ENCODE results near the gene UBTD1. TPM values are rescaled to one million over a fixed set of nuclear protein-coding genes. Genes with fewer than 3 reads are reported as not detected.

The UBTD1 gene
- total RNA-seq, 4 donors from 2014 or later = 0.70 to 2.5 (median 1.4) TPM; not detected in 1

DNA sequence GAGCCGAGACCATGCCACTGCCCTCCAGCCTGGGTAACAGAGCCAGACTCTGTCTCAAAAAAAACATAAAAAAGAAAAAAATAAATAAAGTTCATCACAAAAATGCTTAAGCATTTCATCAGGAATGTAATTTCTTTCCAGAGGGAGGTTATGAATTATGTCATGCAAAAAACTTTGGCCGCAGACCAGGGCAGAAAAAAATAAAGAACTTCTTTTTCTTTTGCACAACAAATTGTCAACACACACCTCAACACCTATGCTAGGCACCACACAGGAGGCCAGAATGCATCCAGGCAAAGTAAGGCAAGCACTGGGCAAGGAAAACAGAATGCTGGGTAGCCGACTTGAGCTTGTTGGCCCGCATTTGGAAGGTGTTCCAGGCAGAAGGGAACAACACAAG is 94.7 kb downstream of the UBTD1 start:
- H3K27me3 ChIP-seq = no peaks in the 10 kb centered on the region
- no peak overlapping the region for H3K27ac ChIP-seq
- H3K4me3 ChIP-seq = no peak overlapping the region
- no peaks in the 10 kb centered on the region for H3K9me3 ChIP-seq
- H3K4me1 ChIP-seq = peaks cover 0 to 8% (median 0%) of the 10 kb centered on the region in 4 donors
- TF ChIP-seq CTCF (IDR thresholded peaks at IDR 0.05) (no peak), POLR2A (IDR thresholded peaks at IDR 0.05) (no peak)
- DNase-seq = no peak
- H3K36me3 ChIP-seq = no peaks in the 10 kb centered on the region

DNA sequence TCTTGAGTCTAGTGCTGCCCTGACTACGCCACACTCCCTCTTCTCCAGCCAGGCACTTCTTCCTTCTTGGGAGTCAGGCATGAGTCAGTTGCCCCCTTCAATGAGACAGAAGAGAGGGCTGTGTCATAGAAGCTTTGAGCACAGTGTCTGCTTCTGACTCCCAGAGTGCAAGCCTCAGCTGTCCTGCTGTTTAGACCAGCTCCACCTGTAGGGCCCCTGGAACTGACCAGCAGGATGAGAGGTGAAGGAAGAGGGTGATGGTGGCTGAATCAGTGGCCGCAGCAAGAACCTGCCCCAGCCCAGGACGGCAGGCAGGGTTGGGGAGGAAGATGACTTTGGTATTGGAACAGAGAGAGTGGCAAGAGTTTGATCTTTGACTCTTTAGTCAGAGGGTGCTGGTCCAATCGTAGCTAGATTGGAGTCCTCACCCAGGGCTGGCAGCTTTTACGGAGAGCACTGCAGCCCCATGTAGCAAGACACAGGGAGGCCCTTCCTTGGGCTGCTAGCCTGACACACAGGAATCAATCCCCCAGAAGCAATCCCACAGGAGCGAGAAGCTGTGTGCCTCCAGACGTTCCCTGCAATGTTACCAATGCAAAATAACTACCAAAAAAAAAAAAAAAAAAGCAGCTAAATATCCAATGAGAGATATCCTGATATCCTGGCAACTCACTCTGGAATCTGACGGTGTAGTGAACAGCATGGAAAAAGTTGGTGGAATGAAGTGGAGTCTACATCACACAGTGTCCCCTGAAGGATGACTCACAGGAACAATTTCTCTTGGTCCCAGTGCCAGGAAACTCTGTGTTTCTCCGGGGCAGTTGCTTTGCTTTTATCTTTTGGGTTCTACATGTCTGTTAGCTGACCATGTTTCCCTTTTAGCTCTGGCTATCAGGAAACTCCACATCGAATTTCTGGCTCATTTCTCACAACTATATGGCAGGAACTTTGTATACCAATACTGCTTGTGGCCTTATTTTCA is 97.7 kb downstream of the UBTD1 start:
- no peak overlapping the region for H3K4me3 ChIP-seq
- TF ChIP-seq CTCF (IDR thresholded peaks at IDR 0.05) = no peak
- no peak for TF ChIP-seq POLR2A (IDR thresholded peaks at IDR 0.05)
- peak overlapping the region in 3 of 4 donors; percentile 17 to 72 (median 59) for H3K27ac ChIP-seq
- H3K9me3 ChIP-seq = no peaks in the 10 kb centered on the region
- H3K27me3 ChIP-seq = no peaks in the 10 kb centered on the region
- DNase-seq = no peak
- H3K36me3 ChIP-seq = no peaks in the 10 kb centered on the region
- H3K4me1 ChIP-seq = peaks cover 0 to 8% (median 0%) of the 10 kb centered on the region in 4 donors

DNA sequence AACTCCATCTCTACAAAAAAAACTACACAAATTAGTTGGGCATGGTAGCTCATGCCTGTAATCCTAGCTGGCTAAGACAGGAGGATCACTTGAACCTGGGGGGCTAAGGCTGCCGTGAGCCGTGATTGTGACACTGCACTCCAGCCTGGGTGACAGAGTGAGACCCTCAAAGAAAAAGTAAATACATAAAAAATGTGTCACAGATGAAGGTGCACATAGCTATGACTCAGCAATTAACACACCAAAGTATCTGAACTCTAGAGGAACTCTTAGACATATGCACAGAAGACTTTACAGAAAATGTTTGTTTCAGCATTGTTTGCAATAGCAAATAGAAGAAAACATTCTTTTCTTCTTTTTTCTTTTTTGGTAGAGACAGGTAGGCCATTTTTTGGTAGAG is 99.1 kb downstream of the UBTD1 start:
- no peak for TF ChIP-seq POLR2A (IDR thresholded peaks at IDR 0.05)
- TF ChIP-seq CTCF (IDR thresholded peaks at IDR 0.05) = no peak
- Histone ChIP-seq H3K27me3 (no peaks in the 10 kb centered on the region), H3K36me3 (no peaks in the 10 kb centered on the region), H3K9me3 (no peaks in the 10 kb centered on the region), H3K4me3 (no peak overlapping the region), H3K27ac (no peak overlapping the region), H3K4me1 (peaks cover 0 to 8% (median 0%) of the 10 kb centered on the region in 4 donors)
- no peak for DNase-seq

GRCh38 chr10:97598407-97599271 is 99.9 kb downstream of the UBTD1 start:
- Histone ChIP-seq H3K27me3 (no peaks in the 10 kb centered on the region), H3K27ac (no peak overlapping the region), H3K4me3 (no peak overlapping the region), H3K36me3 (no peaks in the 10 kb centered on the region), H3K9me3 (no peaks in the 10 kb centered on the region), H3K4me1 (peaks cover 0 to 8% (median 0%) of the 10 kb centered on the region in 4 donors)
- no peak for DNase-seq
- TF ChIP-seq CTCF (IDR thresholded peaks at IDR 0.05) (no peak), POLR2A (IDR thresholded peaks at IDR 0.05) (no peak)

- Histone ChIP-seq H3K27ac (no peak overlapping the region), H3K36me3 (no peaks in the 10 kb centered on the region), H3K4me1 (peaks cover 0 to 8% (median 0%) of the 10 kb centered on the region in 4 donors), H3K27me3 (no peaks in the 10 kb centered on the region), H3K4me3 (no peak overlapping the region), H3K9me3 (no peaks in the 10 kb centered on the region)
- TF ChIP-seq CTCF (IDR thresholded peaks at IDR 0.05) (no peak), POLR2A (IDR thresholded peaks at IDR 0.05) (no peak)
- DNase-seq = no peak
Measured at GRCh38 chr10:97599272-97599619, 100.5 kb downstream of the UBTD1 start.

All from Peyer's patch (tissue), 4 donors.